Esophagus squamous epithelium (tissue), 5 donors: Measurements from ENCODE around the gene TRABD2B. TPM values are rescaled to one million over a fixed set of nuclear protein-coding genes. Genes with fewer than 3 reads are reported as not detected.

Source experiments
- DNase-seq: peaks from one replicate; lab custom pipeline; 2025; lab: John Stamatoyannopoulos, UW
- H3K27ac ChIP-seq, 4 donors: fragments of 200-600 bp; sonication (generic); one replicate each; pipeline ENCODE4 v1.5.1; 2016 to 2019; ENCODE audit warnings: mild to moderate bottlenecking in 1 of 4
- H3K27me3 ChIP-seq, 4 donors: fragments of 200-600 bp; sonication (generic); 1 replicate in 3 of 4; 2 replicates in 1 of 4; pipeline versions ENCODE4 v1.5.1 to v1.6.0; 2017 to 2021; ENCODE audit warnings: antibody characterized with exemption in 1 of 4
- H3K36me3 ChIP-seq, 3 donors: fragments of 200-600 bp; sonication (generic); one replicate each; pipeline ENCODE4 v1.5.1; 2016 to 2019
- H3K4me1 ChIP-seq, 3 donors: fragments of 200-600 bp; sonication (generic); one replicate each; pipeline ENCODE4 v1.5.1; 2017 to 2019
- H3K4me3 ChIP-seq, 4 donors: fragments of 200-600 bp; sonication (generic); 1 replicate in 3 of 4; 2 replicates in 1 of 4; pipeline ENCODE4 v1.5.1; 2016 to 2019; ENCODE audit warnings: mild to moderate bottlenecking in 2 of 4, moderate library complexity in 1 of 4
- H3K9me3 ChIP-seq, 3 donors: fragments of 200-600 bp; sonication (generic); one replicate each; pipeline ENCODE4 v1.5.1; 2016 to 2019
- CTCF ChIP-seq, 6 experiments: fragments of 450-650 bp in 4 of 6; fragments of 200-600 bp in 2 of 6; sonication (generic) in 2 of 6; IDR thresholded peaks; one replicate each; pipeline ENCODE4 v1.5.1; 2016 to 2019; ENCODE audit warnings: antibody characterized with exemption in 6 of 6, mild to moderate bottlenecking in 4 of 6, moderate library complexity in 4 of 6
- POLR2A ChIP-seq, 4 donors: fragments of 450-650 bp; IDR thresholded peaks; one replicate each; pipeline ENCODE4 v1.6.1; 2017; ENCODE audit warnings: antibody characterized with exemption in 4 of 4, mild to moderate bottlenecking in 4 of 4, moderate library complexity in 3 of 4
- WGBS, 2 donors: methylation state at CpG; one replicate each; pipeline ENCODE4 v1.1.5; 2018; 5-methylcytosine and 5-hydroxymethylcytosine counted together
- intact Hi-C: fragments of 100-400 bp; cut with DNase I; formaldehyde crosslinking; loops from one replicate; pipeline ENCODE4 v1.15.0; 2022
- total RNA-seq, 4 donors: library from RNA; depleted of rRNA; stranded (reverse); fragments of >200 nt; gene quantifications; one replicate each; pipeline ENCODE4 v1.1.0, GENCODE V29; 2016
- donor health status: DM: yes; HTN: yes; CAD: no.

TRABD2B gene
- total RNA-seq, 4 donors from 2014 or later: 0.26 to 1.7 (median 0.50) TPM

DNA sequence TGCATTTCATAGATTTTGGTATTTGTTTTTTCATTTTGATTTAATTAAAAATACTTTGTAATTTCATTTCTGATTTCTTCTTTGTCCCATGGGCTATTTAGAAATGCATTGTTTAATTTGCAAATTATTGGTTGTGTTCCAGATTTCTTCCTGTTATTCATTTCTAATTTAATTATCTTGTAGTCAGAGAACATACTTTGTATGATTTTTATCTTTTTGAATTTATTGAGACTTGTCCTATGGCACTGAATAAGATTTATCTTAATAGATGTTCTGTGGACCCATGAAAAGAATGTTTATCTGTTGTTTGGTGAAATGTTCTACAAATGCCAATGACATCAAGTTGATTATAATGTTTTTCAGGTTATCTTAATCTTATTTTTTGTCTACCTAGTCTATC is 16.1 kb upstream of the TRABD2B start:
- Histone ChIP-seq H3K4me3 (no peak overlapping the region), H3K27ac (no peak overlapping the region), H3K27me3 (peaks cover 0 to 7% (median 0%) of the 10 kb centered on the region in 4 donors), H3K4me1 (peaks cover 3 to 15% (median 5%) of the 10 kb centered on the region in 3 donors), H3K36me3 (no peaks in the 10 kb centered on the region), H3K9me3 (no peaks in the 10 kb centered on the region)
- no peak for TF ChIP-seq POLR2A (IDR thresholded peaks at IDR 0.05)
- TF ChIP-seq CTCF (IDR thresholded peaks at IDR 0.05): no peak
- no peak for DNase-seq
- intact Hi-C loops: no loop called here

DNA sequence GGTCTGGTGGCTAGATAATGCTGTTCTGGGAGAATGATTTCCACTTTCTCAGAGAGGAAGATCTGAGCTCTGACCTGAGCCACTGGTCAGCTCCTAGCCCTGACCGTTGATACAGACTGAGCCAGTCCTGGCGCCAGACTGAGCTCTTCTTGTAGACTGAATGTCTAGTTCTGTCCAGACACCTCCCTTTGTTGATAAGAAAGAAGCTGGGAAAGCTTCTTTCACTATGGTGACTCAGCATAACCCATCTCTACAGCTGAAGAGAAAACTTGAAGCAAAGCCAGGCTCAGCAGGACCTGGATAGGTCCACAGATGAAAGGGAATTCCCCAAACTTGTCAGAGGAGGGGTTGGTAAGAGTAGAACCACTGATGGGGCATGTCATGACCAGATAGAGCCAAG is 9.9 kb upstream of the TRABD2B start:
- 27 to 43% methylated on average over 2 of the region's 2 CpGs for WGBS, 2 donors

GRCh38 chr1:48006264-48006663 is 9.1 kb upstream of the TRABD2B start:
- Histone ChIP-seq H3K4me3 (no peak overlapping the region), H3K27ac (no peak overlapping the region), H3K4me1 (peaks cover 0 to 29% (median 6%) of the 10 kb centered on the region in 3 donors), H3K27me3 (peaks cover 0 to 5% (median 0%) of the 10 kb centered on the region in 4 donors), H3K9me3 (no peaks in the 10 kb centered on the region), H3K36me3 (no peaks in the 10 kb centered on the region)
- intact Hi-C loops: no loop called here
- WGBS, 2 donors: 64 to 82% methylated on average over 1 of the region's 1 CpG
- no peak for DNase-seq
- no peak for TF ChIP-seq CTCF (IDR thresholded peaks at IDR 0.05)
- TF ChIP-seq POLR2A (IDR thresholded peaks at IDR 0.05): no peak

More for the DNA sequence above, 9.9 kb upstream of the TRABD2B start:
- intact Hi-C loops: no loop called here
- H3K9me3 ChIP-seq: no peaks in the 10 kb centered on the region
- no peaks in the 10 kb centered on the region for H3K27me3 ChIP-seq
- H3K27ac ChIP-seq: no peak overlapping the region
- no peaks in the 10 kb centered on the region for H3K36me3 ChIP-seq
- H3K4me3 ChIP-seq: no peak overlapping the region
- TF ChIP-seq CTCF (IDR thresholded peaks at IDR 0.05) (no peak), POLR2A (IDR thresholded peaks at IDR 0.05) (no peak)
- H3K4me1 ChIP-seq: peaks cover 0 to 21% (median 6%) of the 10 kb centered on the region in 3 donors
- DNase-seq: no peak

- 90 to 95% methylated on average over 8 of the region's 8 CpGs for WGBS, 2 donors
- TF ChIP-seq CTCF (IDR thresholded peaks at IDR 0.05) (no peak), POLR2A (IDR thresholded peaks at IDR 0.05) (no peak)
- Histone ChIP-seq H3K9me3 (no peaks in the 10 kb centered on the region), H3K4me1 (peaks cover 0 to 32% (median 6%) of the 10 kb centered on the region in 3 donors), H3K36me3 (no peaks in the 10 kb centered on the region), H3K27ac (no peak overlapping the region), H3K4me3 (no peak overlapping the region), H3K27me3 (peaks cover 0 to 13% (median 0%) of the 10 kb centered on the region in 4 donors)
- DNase-seq: no peak
- intact Hi-C loops: no loop called here
Observed at GRCh38 chr1:48005253-48006117, 8.3 kb upstream of the TRABD2B start.
